Sigmoid colon (tissue), 4 donors: ENCODE measurements around the gene CDKN2A.

ENCODE experiments used
- EP300 ChIP-seq, 4 donors: sonication (generic); formaldehyde crosslinking; IDR thresholded peaks; one replicate each; pipeline ENCODE4 v1.6.1; 2017; ENCODE audit warnings: antibody characterized with exemption in 4 of 4
- TF ChIP-seq, protein P1 (sequence below), 4 experiments: fragments of 450-650 bp in 3 of 4; fragments of 200-600 bp in 1 of 4; IDR thresholded peaks; one replicate each; pipeline ENCODE4 v1.5.1; 2016 to 2019; ENCODE audit warnings: antibody characterized with exemption in 4 of 4, mild to moderate bottlenecking in 3 of 4, moderate library complexity in 2 of 4

DNA sequence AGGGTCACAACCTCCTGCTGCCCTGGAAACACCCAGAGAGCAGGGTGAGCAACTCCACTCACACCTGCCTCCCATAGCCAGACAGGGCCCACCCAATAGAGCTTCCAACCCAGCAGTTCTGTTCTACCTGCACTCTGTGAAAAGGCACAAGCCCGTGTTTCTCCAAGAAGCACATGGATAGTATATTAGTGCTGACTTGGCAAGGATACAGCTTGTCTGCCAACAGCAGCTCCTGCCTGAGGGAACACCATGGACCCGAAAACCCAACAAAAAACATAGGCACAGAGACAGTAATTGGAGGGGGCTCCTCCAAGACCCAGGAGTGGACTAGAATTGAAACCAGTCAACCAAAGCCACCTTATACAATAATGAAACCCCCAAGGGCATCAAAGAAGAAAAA lies 48.6 kb downstream of the CDKN2A start:
- no peak for TF ChIP-seq EP300 (IDR thresholded peaks at IDR 0.05)
- TF ChIP-seq, protein P1, sequence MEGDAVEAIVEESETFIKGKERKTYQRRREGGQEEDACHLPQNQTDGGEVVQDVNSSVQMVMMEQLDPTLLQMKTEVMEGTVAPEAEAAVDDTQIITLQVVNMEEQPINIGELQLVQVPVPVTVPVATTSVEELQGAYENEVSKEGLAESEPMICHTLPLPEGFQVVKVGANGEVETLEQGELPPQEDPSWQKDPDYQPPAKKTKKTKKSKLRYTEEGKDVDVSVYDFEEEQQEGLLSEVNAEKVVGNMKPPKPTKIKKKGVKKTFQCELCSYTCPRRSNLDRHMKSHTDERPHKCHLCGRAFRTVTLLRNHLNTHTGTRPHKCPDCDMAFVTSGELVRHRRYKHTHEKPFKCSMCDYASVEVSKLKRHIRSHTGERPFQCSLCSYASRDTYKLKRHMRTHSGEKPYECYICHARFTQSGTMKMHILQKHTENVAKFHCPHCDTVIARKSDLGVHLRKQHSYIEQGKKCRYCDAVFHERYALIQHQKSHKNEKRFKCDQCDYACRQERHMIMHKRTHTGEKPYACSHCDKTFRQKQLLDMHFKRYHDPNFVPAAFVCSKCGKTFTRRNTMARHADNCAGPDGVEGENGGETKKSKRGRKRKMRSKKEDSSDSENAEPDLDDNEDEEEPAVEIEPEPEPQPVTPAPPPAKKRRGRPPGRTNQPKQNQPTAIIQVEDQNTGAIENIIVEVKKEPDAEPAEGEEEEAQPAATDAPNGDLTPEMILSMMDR (IDR thresholded peaks at IDR 0.05), result no peak
